Upper lobe of left lung (tissue), 4 donors: ENCODE results near the gene ZDHHC20.

Experiments used
- CTCF ChIP-seq, 6 experiments: fragments of 450-650 bp in 4 of 6; fragments of 200-600 bp in 2 of 6; sonication (generic) in 2 of 6; IDR thresholded peaks; one replicate each; pipeline ENCODE4 v1.5.1; 2016 to 2019; ENCODE audit warnings: antibody characterized with exemption in 6 of 6
- POLR2AphosphoS5 ChIP-seq, 2 donors: sonication (generic); formaldehyde crosslinking; IDR thresholded peaks; one replicate each; pipeline ENCODE4 v1.5.1; 2017; ENCODE audit warnings: antibody characterized with exemption in 2 of 2

DNA sequence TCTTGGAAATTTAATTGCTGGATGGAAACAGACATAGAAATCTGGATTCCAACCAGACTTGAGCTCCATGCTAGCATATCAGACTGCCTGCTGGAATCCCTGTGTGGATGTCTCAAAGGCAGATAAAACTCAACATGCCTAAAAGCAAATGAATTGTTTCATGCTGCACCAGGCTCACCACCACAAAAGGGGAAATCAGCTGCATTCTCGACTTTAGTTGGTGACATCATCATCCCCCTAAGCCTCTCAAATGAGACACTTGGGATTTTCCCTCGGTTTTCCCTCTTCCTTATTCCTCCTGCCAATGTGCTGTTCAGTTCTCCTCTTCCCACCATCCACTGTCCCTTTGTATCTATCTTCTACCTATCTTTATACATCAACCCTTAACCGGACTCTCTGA, 134.3 kb downstream of the ZDHHC20 start:
- TF ChIP-seq CTCF (IDR thresholded peaks at IDR 0.05) = no peak
- no peak for TF ChIP-seq POLR2AphosphoS5 (IDR thresholded peaks at IDR 0.05)
